ENCODE results near the gene RERE.

RERE gene

DNA sequence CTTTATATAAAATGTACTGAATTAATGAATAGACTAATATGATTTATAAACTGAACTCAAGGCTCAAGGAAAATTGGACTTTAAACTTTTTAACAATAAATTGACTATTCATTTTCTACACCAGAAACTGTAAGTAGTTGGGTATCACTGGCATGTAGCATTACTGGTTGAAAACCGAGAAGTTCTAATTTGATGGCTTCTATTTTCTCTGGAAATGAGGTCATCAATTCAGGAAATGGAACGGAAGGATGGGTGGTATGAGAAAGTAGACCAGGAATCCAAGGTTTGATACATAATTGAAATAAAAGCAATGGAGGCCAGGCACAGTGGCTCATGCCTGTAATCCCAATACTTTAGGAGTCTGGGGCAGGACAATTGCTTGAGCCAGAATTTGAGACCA, 50.4 kb downstream of the RERE start:
- no peak for TF ChIP-seq ZNF274 (IDR thresholded peaks at IDR 0.05; ENCODE audit: low read depth, low read length)
- H3K4me3 ChIP-seq (ENCODE audit: low read length): no peak overlapping the region

DNA sequence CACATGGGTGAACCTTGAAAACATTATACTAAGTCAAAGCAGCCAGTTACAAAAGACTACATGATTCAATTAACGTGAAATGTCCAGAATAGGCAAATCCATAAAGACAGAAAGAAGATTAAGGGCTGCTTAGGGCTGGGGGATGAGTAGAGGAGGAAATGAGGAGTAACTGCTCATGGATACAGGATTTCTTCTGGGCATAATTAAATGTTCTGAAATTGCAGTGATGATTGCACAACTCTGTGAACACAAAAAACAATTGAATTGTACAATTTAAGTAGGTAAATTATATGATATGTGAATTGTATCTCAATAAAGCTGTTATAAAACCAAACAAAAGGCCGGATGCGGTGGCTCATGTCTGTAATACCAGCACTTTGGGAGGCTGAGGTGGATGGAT, 52.2 kb downstream of the RERE start:
- H3K4me3 ChIP-seq (ENCODE audit: low read length): no peak overlapping the region
- TF ChIP-seq ZNF274 (IDR thresholded peaks at IDR 0.05; ENCODE audit: low read depth, low read length): no peak

DNA sequence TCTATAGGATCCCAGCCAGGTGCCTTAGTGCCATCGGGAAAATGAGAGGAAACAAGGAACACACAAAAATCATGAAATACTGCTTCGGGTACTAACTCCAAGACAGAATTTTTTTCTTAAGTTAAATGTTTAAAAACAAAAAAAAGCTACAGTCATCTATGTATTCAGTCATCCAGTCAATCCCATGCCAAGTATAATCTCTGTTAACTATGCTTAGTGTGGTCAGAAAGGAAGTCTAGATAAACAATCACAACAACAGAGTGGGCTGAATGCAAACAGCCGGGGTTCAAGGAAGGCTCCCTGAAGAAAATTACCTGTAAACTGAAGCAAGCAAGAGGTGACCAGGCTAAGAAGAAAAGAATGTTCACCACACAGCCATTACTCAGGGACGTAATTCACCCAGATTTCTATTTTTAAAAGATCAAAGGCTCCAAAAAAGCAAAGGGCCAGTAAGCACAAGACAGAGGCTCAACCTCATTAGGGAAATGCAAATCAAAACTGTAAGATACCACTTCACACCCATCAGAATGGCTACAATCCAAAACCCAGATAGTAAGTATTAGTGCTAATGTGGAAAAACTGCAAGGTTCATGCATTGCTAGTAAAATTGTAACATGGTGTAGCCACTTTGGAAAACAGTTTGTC, 53.0 kb downstream of the RERE start:
- no peak for TF ChIP-seq ZNF274 (IDR thresholded peaks at IDR 0.05; ENCODE audit: low read depth, low read length)
- peak overlapping the region; percentile 36; the same call in 1 of the 2 replicates for H3K4me3 ChIP-seq (ENCODE audit: low read length)

DNA sequence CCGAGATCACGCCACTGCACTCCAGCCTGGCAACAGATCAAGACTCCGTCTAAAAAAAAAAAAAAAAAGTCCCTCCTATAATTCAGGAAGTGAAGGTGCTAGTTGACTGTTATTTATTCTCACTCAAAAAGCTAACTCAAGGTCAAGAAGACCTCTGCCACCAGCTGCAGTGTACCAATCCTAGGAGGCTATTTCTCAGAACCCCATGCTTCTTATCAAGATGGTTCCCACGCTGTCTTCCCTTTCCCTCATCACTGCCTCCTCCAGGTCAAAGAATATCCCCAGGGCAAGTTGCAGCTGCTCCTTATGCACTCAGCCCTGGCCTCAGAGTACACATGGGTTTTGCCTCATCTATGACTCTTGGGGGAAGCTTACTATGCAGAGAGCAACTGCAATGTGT, 53.6 kb downstream of the RERE start:
- peak overlapping the region; percentile 36; the same call in 1 of the 2 replicates for H3K4me3 ChIP-seq (ENCODE audit: low read length)
- TF ChIP-seq ZNF274 (IDR thresholded peaks at IDR 0.05; ENCODE audit: low read depth, low read length): no peak

DNA sequence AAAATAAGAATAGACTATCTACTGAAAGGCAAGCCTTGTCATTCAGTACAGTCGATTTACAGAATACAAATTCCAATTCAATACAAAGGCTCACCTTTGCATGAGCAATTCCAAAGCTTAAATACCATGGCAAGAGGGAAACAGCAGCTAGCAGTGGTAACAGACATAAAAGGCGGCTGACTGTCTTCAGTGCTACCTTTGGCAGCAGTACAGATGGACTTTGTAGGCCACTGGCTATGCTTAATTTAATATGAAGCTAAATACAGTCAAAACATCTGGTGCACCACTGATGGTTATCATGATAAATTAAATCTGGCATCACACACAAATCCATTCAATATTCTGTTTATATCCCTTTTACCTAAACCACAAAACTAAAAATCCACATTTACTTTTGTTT, 62.4 kb downstream of the RERE start:
- TF ChIP-seq ZNF274 (IDR thresholded peaks at IDR 0.05; ENCODE audit: low read depth, low read length): no peak
- no peak overlapping the region for H3K4me3 ChIP-seq (ENCODE audit: low read length)

DNA sequence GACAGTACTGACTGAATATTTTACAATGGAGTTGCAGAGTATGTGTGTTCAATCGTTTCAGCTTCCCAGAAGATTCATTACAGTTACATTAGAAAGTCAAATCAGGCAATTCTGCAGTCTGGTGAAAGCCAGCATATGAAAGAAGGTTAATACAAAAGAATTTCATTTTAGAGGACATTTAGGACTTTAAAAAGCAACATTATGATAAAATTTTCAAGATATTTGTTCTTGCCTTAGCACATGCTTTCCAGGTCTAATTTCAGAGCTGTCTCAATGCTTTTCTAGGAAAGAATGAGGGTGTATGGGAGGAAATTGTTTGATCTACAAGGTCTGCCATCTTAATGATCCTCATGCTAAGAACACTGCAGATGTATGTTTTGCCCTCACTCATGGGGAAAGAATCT, 63.2 kb downstream of the RERE start:
- no peak overlapping the region for H3K4me3 ChIP-seq (ENCODE audit: low read length)
- TF ChIP-seq ZNF274 (IDR thresholded peaks at IDR 0.05; ENCODE audit: low read depth, low read length): no peak

DNA sequence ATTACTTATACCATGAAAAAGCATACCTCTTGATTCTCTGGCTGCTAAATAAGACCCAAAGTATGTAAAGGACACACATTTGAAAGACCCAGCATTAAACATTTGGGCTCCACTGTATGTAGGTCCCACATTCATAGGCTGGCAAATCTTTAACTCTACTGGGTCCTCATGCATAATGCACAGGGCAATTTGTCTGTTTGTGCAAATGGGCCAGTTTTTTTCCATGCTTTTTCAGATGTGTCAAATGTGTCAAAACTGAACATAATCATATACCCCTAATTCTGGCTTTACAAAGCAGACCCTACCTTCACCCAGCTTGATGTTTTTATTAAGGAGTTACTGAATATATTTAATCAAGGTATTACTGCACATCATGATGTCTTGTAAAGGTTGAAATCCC, 63.7 kb downstream of the RERE start:
- TF ChIP-seq ZNF274 (IDR thresholded peaks at IDR 0.05; ENCODE audit: low read depth, low read length): no peak
- no peak overlapping the region for H3K4me3 ChIP-seq (ENCODE audit: low read length)

DNA sequence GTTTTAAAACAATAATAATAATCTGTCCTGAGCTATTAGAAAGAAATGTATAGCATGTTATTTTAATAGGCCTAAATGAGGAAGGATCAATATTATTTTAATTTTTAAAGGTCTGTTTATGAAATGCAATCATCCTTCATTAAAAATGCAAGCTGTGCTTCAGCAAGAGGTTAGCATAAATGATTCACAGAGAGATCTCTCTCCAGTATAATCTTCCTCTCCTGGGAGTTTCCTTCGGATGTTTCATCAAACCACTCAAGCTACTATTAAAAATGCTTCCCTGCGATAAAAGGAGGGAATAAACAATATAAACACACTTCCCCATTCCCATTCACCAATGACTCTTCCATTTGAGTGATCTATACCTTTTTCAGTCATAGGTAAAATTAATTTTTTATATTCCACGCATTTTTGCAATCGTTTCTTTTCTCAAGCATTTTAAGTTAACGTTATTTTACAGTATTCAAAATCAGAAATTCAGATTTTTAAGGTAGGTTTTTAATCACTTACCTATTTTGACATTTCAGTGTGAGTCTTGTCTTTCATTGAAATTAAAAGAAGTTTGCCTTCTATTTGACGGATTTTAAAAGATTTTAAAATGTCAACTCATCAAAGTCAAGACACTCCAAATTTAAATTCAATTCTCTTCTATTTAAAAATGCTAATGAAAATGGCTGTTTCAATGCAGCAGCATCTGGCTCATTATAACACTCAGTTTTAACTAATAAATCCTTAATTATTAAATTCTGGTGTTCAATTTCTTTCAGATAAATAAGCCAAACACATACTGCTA, 64.3 kb downstream of the RERE start:
- no peak for TF ChIP-seq ZNF274 (IDR thresholded peaks at IDR 0.05; ENCODE audit: low read depth, low read length)
- H3K4me3 ChIP-seq (ENCODE audit: low read length): no peak overlapping the region

DNA sequence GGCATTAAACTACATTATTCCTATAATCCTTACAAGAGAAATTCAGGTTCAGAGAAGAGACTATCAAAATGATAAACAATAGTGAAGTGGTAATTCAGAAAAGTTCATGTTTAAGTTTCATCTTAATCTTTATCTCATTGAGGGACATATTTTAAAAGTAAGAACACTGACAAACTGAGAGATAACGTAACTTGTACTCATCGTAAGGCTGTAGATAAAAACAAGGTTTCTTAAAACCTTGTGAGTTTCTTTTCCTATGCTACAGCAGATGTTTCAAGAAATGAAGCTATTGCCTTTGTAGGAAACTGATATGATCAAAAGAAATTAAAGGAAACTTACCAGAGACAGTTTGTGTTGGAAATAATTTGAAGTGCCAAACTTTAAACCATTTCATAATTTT, 65.0 kb downstream of the RERE start:
- no peak for TF ChIP-seq ZNF274 (IDR thresholded peaks at IDR 0.05; ENCODE audit: low read depth, low read length)
- no peak overlapping the region for H3K4me3 ChIP-seq (ENCODE audit: low read length)

DNA sequence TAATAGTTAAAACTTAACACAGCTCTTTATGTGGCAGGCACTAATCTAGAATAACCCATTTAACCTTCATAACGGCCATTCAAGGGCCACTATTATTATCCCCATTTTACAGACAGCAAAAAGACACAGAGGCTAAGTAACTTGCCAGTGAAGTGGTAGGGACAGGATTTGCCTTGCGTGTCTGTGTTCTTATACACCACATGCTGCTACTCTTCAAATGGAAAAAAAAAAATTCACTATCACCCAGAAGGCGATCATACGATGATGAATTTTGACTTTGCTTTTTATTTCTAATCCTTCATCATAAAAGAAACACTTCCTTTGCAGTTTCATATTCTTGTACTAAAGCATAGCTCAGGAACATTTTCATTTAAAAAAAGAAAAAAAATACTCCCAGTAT, 65.5 kb downstream of the RERE start:
- no peak overlapping the region for H3K4me3 ChIP-seq (ENCODE audit: low read length)
- TF ChIP-seq ZNF274 (IDR thresholded peaks at IDR 0.05; ENCODE audit: low read depth, low read length): no peak

DNA sequence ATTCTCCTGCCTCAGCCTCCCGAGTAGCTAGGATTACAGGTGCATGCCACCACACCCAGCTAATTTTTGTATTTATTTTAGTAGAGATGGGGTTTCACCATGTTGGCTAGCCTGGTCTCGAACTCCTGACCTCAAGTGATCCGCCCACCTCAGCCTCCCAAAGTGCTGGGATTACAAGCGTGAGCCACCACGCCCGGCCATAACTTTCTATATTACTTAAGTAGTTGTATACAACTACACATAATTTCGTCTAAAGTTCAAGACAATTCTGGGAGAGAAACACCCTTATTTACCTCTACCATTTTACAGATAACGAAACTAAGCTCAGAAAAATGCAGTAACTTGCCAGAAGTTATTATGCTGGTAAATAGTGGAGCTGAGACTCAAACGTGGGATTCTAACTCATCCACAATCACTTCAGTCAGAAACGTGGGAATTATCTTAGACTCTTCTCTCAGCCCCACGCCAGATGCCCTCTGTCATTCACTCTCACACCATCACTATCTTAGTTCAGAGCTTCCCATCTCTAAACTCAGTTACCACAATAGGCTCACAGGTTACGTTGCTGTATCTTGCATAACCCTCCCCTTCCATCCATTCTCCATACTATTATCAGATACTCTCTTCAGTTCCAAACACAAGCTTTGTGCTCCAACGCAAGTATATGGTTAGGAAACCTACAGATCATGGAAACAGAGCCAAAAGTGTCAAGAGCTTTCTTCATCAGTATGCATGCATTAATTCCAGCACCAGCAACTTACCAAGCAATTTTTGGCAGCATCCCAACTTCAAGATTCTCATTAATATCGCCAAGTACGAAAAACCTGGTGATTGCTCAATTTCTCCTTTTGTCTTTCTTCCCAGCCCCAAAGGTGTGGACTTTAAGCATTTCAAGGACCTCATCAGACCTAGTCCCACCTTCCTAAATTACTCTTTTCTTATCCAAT, 69.3 kb downstream of the RERE start:
- TF ChIP-seq ZNF274 (IDR thresholded peaks at IDR 0.05; ENCODE audit: low read depth, low read length): no peak
- no peak overlapping the region for H3K4me3 ChIP-seq (ENCODE audit: low read length)

DNA sequence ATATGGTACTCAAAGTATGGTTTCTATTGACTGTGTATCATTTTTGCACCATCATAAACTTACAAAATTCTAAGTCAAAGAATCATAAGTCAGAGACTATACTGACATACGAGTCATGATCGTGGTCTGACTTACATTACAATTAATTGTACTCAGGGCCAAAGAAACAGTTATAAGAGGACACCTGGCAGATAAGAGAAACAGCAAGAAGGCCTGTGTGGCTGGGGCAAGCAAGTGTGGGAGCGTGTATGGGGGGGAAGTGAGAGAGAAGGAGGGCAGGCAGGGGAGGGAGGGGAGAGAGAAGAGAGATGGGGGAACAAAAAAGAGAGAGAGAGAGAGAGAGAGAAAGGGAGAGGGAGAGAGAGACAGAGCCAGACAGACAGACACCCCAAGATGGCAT, 70.9 kb downstream of the RERE start:
- no peak for TF ChIP-seq ZNF274 (IDR thresholded peaks at IDR 0.05; ENCODE audit: low read depth, low read length)
- H3K4me3 ChIP-seq (ENCODE audit: low read length): no peak overlapping the region

DNA sequence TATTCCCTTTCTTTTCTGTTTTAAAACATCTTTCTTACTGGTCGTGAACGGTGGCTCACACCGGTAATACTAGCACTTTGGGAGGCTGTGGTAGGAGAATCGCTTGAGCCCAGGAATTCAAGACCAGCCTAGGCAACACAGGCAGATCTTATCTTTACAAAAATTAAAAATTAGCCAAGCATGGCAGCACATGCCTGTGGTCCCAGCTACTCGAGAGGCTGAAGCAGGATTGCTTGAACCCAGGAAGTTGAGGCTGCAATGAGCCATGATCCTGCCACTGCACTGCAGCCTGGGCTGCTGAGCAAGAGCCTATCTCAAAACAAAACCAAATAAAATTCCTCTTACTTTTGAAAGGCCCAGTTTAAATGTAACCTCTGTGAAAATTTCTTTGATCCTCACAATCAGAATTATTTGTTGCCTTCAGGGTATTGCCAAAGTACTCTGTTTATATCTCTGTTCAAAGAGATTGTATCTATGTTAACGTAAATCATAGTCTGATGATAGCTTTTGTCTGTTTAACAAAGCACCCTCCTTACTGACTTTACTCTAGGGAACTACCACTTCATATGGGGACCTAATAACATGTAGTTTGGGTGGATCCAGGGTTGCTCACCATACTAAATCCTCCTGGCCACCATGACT, 71.6 kb downstream of the RERE start:
- no peak overlapping the region for H3K4me3 ChIP-seq (ENCODE audit: low read length)
- no peak for TF ChIP-seq ZNF274 (IDR thresholded peaks at IDR 0.05; ENCODE audit: low read depth, low read length)

DNA sequence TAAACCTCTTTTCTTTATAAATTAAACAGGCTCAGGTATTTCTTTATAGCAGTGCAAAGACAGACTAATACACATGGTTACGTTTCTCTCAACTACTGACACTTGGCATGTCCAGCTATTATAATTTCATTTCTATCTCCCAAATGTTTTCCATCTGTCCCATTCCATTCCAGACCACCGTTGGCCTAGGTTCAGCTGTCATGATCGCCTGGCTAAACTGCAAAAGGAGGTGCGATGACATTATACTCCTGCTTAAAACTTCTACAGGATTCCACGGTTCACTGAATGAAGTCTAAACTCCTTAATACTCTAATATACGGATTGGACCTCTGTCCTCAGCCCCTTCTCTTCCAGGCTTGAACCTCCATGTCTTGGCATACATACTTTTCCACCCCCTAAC, 72.1 kb downstream of the RERE start:
- no peak overlapping the region for H3K4me3 ChIP-seq (ENCODE audit: low read length)
- TF ChIP-seq ZNF274 (IDR thresholded peaks at IDR 0.05; ENCODE audit: low read depth, low read length): no peak

Measured in GM08714 (cell line).